H1 (cell line): ENCODE measurements around the gene FGD5. TPM values are rescaled to one million over a fixed set of nuclear protein-coding genes. Genes with fewer than 3 reads are reported as not detected.

ENCODE experiments used
- CTCF ChIA-PET: fragments of 300-600 bp; sonication (Branson Sonifier 250); formaldehyde crosslinking; loops from one replicate; lab custom pipeline; 2021; ENCODE audit not compliant: partially characterized antibody; lab: Charles Lee
- POLR2A ChIA-PET: fragments of 300-600 bp; sonication (Branson Sonifier 250); formaldehyde crosslinking; loops from one replicate; lab custom pipeline; 2021; ENCODE audit warnings: inconsistent platforms; ENCODE audit not compliant: partially characterized antibody; lab: Charles Lee
- DNase-seq, 2 experiments: peaks; one replicate each; pipeline versions ENCODE4 v3.0.0 to v3.0.0-alpha.2; 2010 to 2022; ENCODE audit warnings: low spot score in 2 of 2, low read depth in 1 of 2, mixed read lengths in 1 of 2
- FAIRE-seq: peaks from 2 replicates; lab custom pipeline; 2011; peaks lifted over from hg19 to GRCh38; lab: Jason Lieb, UNC
- H2AFZ ChIP-seq: 2 replicates; pipeline ENCODE4 v1.8.1; 2012; ENCODE audit warnings: low read length, inconsistent platforms
- H2AK5ac ChIP-seq: 2 replicates; pipeline ENCODE4 v1.6.1; 2013; ENCODE audit warnings: low read depth, low read length
- H2BK120ac ChIP-seq: replicated peaks from 2 replicates; pipeline ENCODE3; 2013; ENCODE audit warnings: low read depth, low read length, inconsistent platforms
- H2BK12ac ChIP-seq: 2 replicates; pipeline ENCODE4 v1.6.1; 2013; ENCODE audit warnings: low read depth, low read length
- H2BK15ac ChIP-seq: 2 replicates; pipeline ENCODE4 v1.6.1; 2013; ENCODE audit warnings: low read length
- H2BK20ac ChIP-seq: 2 replicates; pipeline ENCODE4 v1.6.1; 2013; ENCODE audit warnings: low read length
- H2BK5ac ChIP-seq: 2 replicates; pipeline ENCODE4 v1.6.1; 2013; ENCODE audit warnings: low read depth, low read length
- H3K14ac ChIP-seq: 2 replicates; pipeline ENCODE4 v1.6.1; 2013; ENCODE audit warnings: inconsistent platforms; ENCODE audit not compliant: insufficient read length
- H3K18ac ChIP-seq: 2 replicates; pipeline ENCODE4 v1.6.1; 2013; ENCODE audit warnings: low read length; ENCODE audit errors: extremely low read depth
- H3K23ac ChIP-seq: 2 replicates; pipeline ENCODE4 v1.6.1; 2013; ENCODE audit warnings: inconsistent platforms; ENCODE audit not compliant: insufficient read length
- H3K23me2 ChIP-seq: 2 replicates; pipeline ENCODE4 v1.6.1; 2013; ENCODE audit warnings: low read depth, low read length
- H3K27ac ChIP-seq: 2 replicates; pipeline ENCODE4 v1.6.1; 2011; ENCODE audit warnings: low read depth, low read length, inconsistent platforms
- H3K27me3 ChIP-seq, 4 experiments: replicated peaks in 1 of 4; 1 replicate in 1 of 4; 2 replicates in 3 of 4; pipeline versions ENCODE4 v1.6.1 to v1.8.1; 2011 to 2013; ENCODE audit warnings: low read length in 3 of 4, mild to moderate bottlenecking in 3 of 4, inconsistent platforms in 2 of 4, mixed read lengths in 2 of 4, moderate library complexity in 1 of 4; ENCODE audit not compliant: control insufficient read depth in 3 of 4, insufficient read depth in 3 of 4; ENCODE audit errors: extremely low read depth in 1 of 4
- H3K36me3 ChIP-seq, 4 experiments: 2 replicates each; pipeline versions ENCODE4 v1.6.1 to v1.8.1; 2011 to 2013; ENCODE audit warnings: mild to moderate bottlenecking in 4 of 4, low read length in 3 of 4, moderate library complexity in 2 of 4, control low read depth in 1 of 4, inconsistent platforms in 1 of 4; ENCODE audit not compliant: insufficient read depth in 4 of 4, control insufficient read depth in 2 of 4
- H3K4ac ChIP-seq: replicated peaks from 2 replicates; pipeline ENCODE3; 2013; ENCODE audit warnings: low read length, low read depth, mixed read lengths, inconsistent platforms; ENCODE audit not compliant: insufficient read length
- H3K4me1 ChIP-seq, 4 experiments: replicated peaks in 1 of 4; 1 replicate in 1 of 4; 2 replicates in 3 of 4; pipeline versions ENCODE4 v1.6.1 to v1.8.1; 2011 to 2013; ENCODE audit warnings: low read length in 3 of 4, inconsistent platforms in 2 of 4, mixed read lengths in 1 of 4; ENCODE audit not compliant: insufficient read depth in 4 of 4, control insufficient read depth in 3 of 4
- H3K4me2 ChIP-seq, 2 experiments: 2 replicates each; pipeline versions ENCODE4 v1.6.1 to v1.8.1; 2011 to 2013; ENCODE audit warnings: low read depth in 2 of 2, low read length in 2 of 2, control low read depth in 1 of 2, inconsistent platforms in 1 of 2, mild to moderate bottlenecking in 1 of 2; ENCODE audit not compliant: insufficient read depth in 1 of 2
- H3K4me3 ChIP-seq, 4 experiments: fragments of 200-600, 300-600 bp in 1 of 4; sonication (generic), shearing (Covaris generic), sonication (Bioruptor Twin) in 1 of 4; 2 replicates each; pipeline versions ENCODE4 v1.5.1 to v1.8.1; 2011 to 2016; ENCODE audit warnings: low read length in 4 of 4, low read depth in 3 of 4, control low read depth in 2 of 4, inconsistent platforms in 2 of 4, mild to moderate bottlenecking in 2 of 4, mixed read lengths in 1 of 4, moderate library complexity in 1 of 4; ENCODE audit not compliant: insufficient read depth in 2 of 4; ENCODE audit errors: extremely low read depth in 1 of 4
- H3K56ac ChIP-seq: replicated peaks from 2 replicates; pipeline ENCODE3; 2013; ENCODE audit warnings: low read depth, mild to moderate bottlenecking, mixed read lengths, low read length, inconsistent platforms; ENCODE audit not compliant: insufficient read length
- H3K79me1 ChIP-seq: 2 replicates; pipeline ENCODE4 v1.6.1; 2013; ENCODE audit warnings: low read depth, low read length, control low read depth
- H3K79me2 ChIP-seq, 2 experiments: 2 replicates each; pipeline versions ENCODE4 v1.6.1 to v1.8.1; 2012 to 2013; ENCODE audit warnings: low read length in 2 of 2, mild to moderate bottlenecking in 2 of 2, inconsistent platforms in 1 of 2; ENCODE audit not compliant: insufficient read depth in 2 of 2, control insufficient read depth in 1 of 2
- H3K9ac ChIP-seq, 4 experiments: replicated peaks in 1 of 4; 1 replicate in 1 of 4; 2 replicates in 3 of 4; pipeline versions ENCODE4 v1.6.1 to v1.8.1; 2011 to 2013; ENCODE audit warnings: low read depth in 3 of 4, low read length in 3 of 4, control low read depth in 2 of 4, mild to moderate bottlenecking in 2 of 4, moderate library complexity in 2 of 4, inconsistent platforms in 1 of 4; ENCODE audit errors: extremely low read depth in 1 of 4
- H3K9me3 ChIP-seq, 2 experiments: 2 replicates each; pipeline versions ENCODE4 v1.6.1 to v1.8.1; 2012 to 2013; ENCODE audit warnings: mild to moderate bottlenecking in 2 of 2, moderate library complexity in 2 of 2, control low read depth in 1 of 2, inconsistent platforms in 1 of 2, low read depth in 1 of 2, low read length in 1 of 2, mixed read lengths in 1 of 2; ENCODE audit not compliant: insufficient read depth in 2 of 2
- H4K20me1 ChIP-seq, 2 experiments: replicated peaks in 1 of 2; 2 replicates each; pipeline versions ENCODE3 to v1.8.1; 2011 to 2013; ENCODE audit warnings: inconsistent platforms in 2 of 2, low read length in 2 of 2, mild to moderate bottlenecking in 1 of 2; ENCODE audit not compliant: insufficient read depth in 2 of 2, control insufficient read depth in 1 of 2
- H4K5ac ChIP-seq: 2 replicates; pipeline ENCODE4 v1.6.1; 2013; ENCODE audit warnings: low read length, low read depth, mixed read lengths, inconsistent platforms; ENCODE audit not compliant: insufficient read length
- H4K8ac ChIP-seq: 2 replicates; pipeline ENCODE4 v1.8.0; 2013; ENCODE audit warnings: mild to moderate bottlenecking, moderate library complexity, low read length, inconsistent platforms; ENCODE audit not compliant: insufficient read depth; ENCODE audit errors: extremely low read depth
- H4K91ac ChIP-seq: replicated peaks from 2 replicates; pipeline ENCODE3; 2013; ENCODE audit warnings: low read length, mixed read lengths, inconsistent platforms; ENCODE audit not compliant: insufficient read length
- ASH2L ChIP-seq: fragments of 200-600, 300-600 bp; sonication (generic); IDR thresholded peaks from one replicate; pipeline ENCODE4 v1.7.1; 2017; ENCODE audit warnings: low read length
- BRCA1 ChIP-seq: IDR thresholded peaks from 2 replicates; pipeline ENCODE4 v1.6.1; 2012; ENCODE audit warnings: low read depth, low read length, improper control_type of control experiment
- CEBPB ChIP-seq: IDR thresholded peaks from 2 replicates; pipeline ENCODE4 v1.6.1; 2012; ENCODE audit warnings: low read depth, low read length
- CTBP2 ChIP-seq: IDR thresholded peaks from 2 replicates; pipeline ENCODE4 v1.7.0; 2011; ENCODE audit warnings: borderline replicate concordance, mild to moderate bottlenecking, moderate library complexity, mixed read lengths, low read length; ENCODE audit not compliant: insufficient read depth, insufficient read length
- EP300 ChIP-seq, 2 experiments: IDR thresholded peaks; 1 replicate in 1 of 2; 2 replicates in 1 of 2; pipeline ENCODE4 v1.6.1; 2011 to 2012; ENCODE audit warnings: low read depth in 2 of 2, low read length in 2 of 2, mild to moderate bottlenecking in 2 of 2, borderline replicate concordance in 1 of 2, inconsistent platforms in 1 of 2, moderate library complexity in 1 of 2
- EZH2 ChIP-seq: fragments of 200-600 bp; sonication (generic); IDR thresholded peaks from 2 replicates; pipeline ENCODE4 v1.7.1; 2012; ENCODE audit warnings: low read depth, mild to moderate bottlenecking, moderate library complexity, low read length, inconsistent platforms; ENCODE audit not compliant: severe bottlenecking
- KDM4A ChIP-seq: IDR thresholded peaks from one replicate; pipeline ENCODE4 v1.7.1; 2012; ENCODE audit warnings: low read depth, mild to moderate bottlenecking, moderate library complexity, low read length, inconsistent platforms; ENCODE audit not compliant: severe bottlenecking
- NRF1 ChIP-seq: IDR thresholded peaks from 2 replicates; pipeline ENCODE4 v1.6.1; 2011; ENCODE audit warnings: mild to moderate bottlenecking, low read depth, low read length, improper control_type of control experiment
- POU5F1 ChIP-seq: IDR thresholded peaks from 2 replicates; pipeline ENCODE4 v1.6.1; 2011; ENCODE audit warnings: low read depth, mild to moderate bottlenecking, low read length, moderate library complexity
- RNF2 ChIP-seq: fragments of 200-900, 300-1000 bp; sonication (generic); IDR thresholded peaks from 2 replicates; pipeline ENCODE4 v1.7.1; 2016; ENCODE audit warnings: borderline replicate concordance, low read depth, mild to moderate bottlenecking, antibody characterized with exemption, low read length; ENCODE audit not compliant: poor library complexity, severe bottlenecking; ENCODE audit errors: missing control alignments
- TBP ChIP-seq: IDR thresholded peaks from 2 replicates; pipeline ENCODE4 v1.6.1; 2011; ENCODE audit warnings: low read depth, low read length, improper control_type of control experiment
- WGBS, 2 experiments: shearing (Covaris generic) in 1 of 2; methylation state at CpG; one replicate each; pipeline versions ENCODE4 v1.1.6 to v1.1.7; 2013 to 2015; ENCODE audit warnings: low lambda C conversion rate in 2 of 2, mixed read lengths in 2 of 2, inconsistent platforms in 1 of 2, low coverage in 1 of 2, missing lambda C conversion rate in 1 of 2; ENCODE audit not compliant: insufficient replicate concordance in 2 of 2, insufficient coverage in 1 of 2, insufficient read length in 1 of 2; ENCODE audit errors: extremely low coverage in 1 of 2, missing lambda C conversion rate in 1 of 2; 5-methylcytosine and 5-hydroxymethylcytosine counted together
- polyA plus RNA-seq, 7 experiments: library from polyadenylated mRNA; depleted of rRNA in 3 of 7; stranded (reverse) in 5 of 7; unstranded in 2 of 7; fragments of >200 nt in 5 of 7; fragments of 200-250 nt in 2 of 7; gene quantifications; 1 replicate in 5 of 7; 2 replicates in 1 of 7; 4 replicates in 1 of 7; pipeline versions ENCODE4 v1.2.1 to v1.2.3, GENCODE V29; 2011 to 2013; ENCODE audit warnings: missing spikeins in 2 of 7, mixed read lengths in 2 of 7
- total RNA-seq: library from RNA; stranded (reverse); fragmentation: NEBNext Ultra II Directional; extraction: Animal tissue kit (Norgen Biotek cat#: 25700); gene quantifications from 2 replicates; pipeline ENCODE4 v1.2.1, GENCODE V29; 2021

Gene FGD5
- total and polyA plus RNA-seq, 2 of the 8 experiments (the other 6 are each of a cell fraction or from before 2014, with no cell fraction given), result 4.7 to 14.3 TPM

GRCh38 chr3:14891135-14892132, 72.7 kb downstream of the FGD5 start:
- no peak overlapping the region for H3K27ac ChIP-seq
- TF ChIP-seq CTBP2 (no peak), KDM4A (no peak), BRCA1 (no peak), EZH2 (no peak), TBP (no peak), POU5F1 (no peak), RNF2 (no peak), ASH2L (no peak), NRF1 (no peak), EP300 (IDR thresholded peaks at IDR 0.05; ENCODE audit: borderline replicate concordance in 1 of 2, low read depth in 2 of 2, low read length in 2 of 2) (no peak), CEBPB (no peak)

More at GRCh38 chr3:14891135-14892132, 72.7 kb downstream of the FGD5 start:
- Histone ChIP-seq H3K4ac (no peak overlapping the region), H3K4me3 (no peak overlapping the region), H2AFZ (no peak overlapping the region), H2BK12ac (0 out of 2 replicates have a peak overlapping the region, but pooled peaks have one; percentile 6), H3K79me2 (no peaks in the 10 kb centered on the region), H3K9ac (no peak overlapping the region), H3K9me3 (no peaks in the 10 kb centered on the region), H2BK120ac (no peak overlapping the region), H3K23ac (no peak overlapping the region), H3K4me2 (no peak overlapping the region), H4K5ac (no peak overlapping the region), H3K27me3 (no peaks in the 10 kb centered on the region), H2BK15ac (no peak overlapping the region), H3K36me3 (no peaks in the 10 kb centered on the region), H3K18ac (no peak overlapping the region), H4K91ac (no peak overlapping the region), H3K14ac (no peak overlapping the region), H3K79me1 (no peaks in the 10 kb centered on the region; the same call in 1 of the 2 replicates), H2AK5ac (no peak overlapping the region), H2BK5ac (no peak overlapping the region), H3K4me1 (no peaks in the 10 kb centered on the region), H2BK20ac (no peak overlapping the region), H4K20me1 (no peaks in the 10 kb centered on the region), H3K23me2 (no peaks in the 10 kb centered on the region), H4K8ac (no peak overlapping the region), H3K56ac (no peak overlapping the region)
- 94% methylated on average over 12 of the region's 12 CpGs; no CpG with 5 or more reads in 1 of the 2 experiments for WGBS, 2 experiments
- CTCF ChIA-PET, result interaction anchor here (0.9 to 23.5 kb wide), 6 partner anchors 8 to 37 kb away, joined by 3 to 337 read pairs (median 6); no protein-coding TSS in a partner anchor
- no peak for DNase-seq
- POLR2A ChIA-PET, result interaction anchor here (1.8 kb wide), 1 partner anchor 12 kb away, joined by 5 read pairs; no protein-coding TSS in a partner anchor
- no peak for FAIRE-seq
